Mesodermal cell (in vitro differentiated cells): Measurements from ENCODE around the gene NPHP3.

ENCODE experiments used
- H3K27ac ChIP-seq: 2 replicates; pipeline ENCODE4 v1.7.0; 2013; ENCODE audit warnings: mild to moderate bottlenecking, low read depth, low read length, moderate library complexity; ENCODE audit not compliant: severe bottlenecking
- H3K36me3 ChIP-seq: 2 replicates; pipeline ENCODE4 v1.7.1; 2013; ENCODE audit warnings: mild to moderate bottlenecking, low read length, moderate library complexity; ENCODE audit not compliant: control insufficient read depth, insufficient read depth
- H3K4me1 ChIP-seq: one replicate; pipeline ENCODE4 v1.7.1; 2013; ENCODE audit warnings: mild to moderate bottlenecking, low read length; ENCODE audit not compliant: insufficient read depth, control insufficient read depth, poor library complexity, severe bottlenecking
- H3K4me3 ChIP-seq: 2 replicates; pipeline ENCODE4 v1.7.0; 2013; ENCODE audit warnings: low read length, control low read depth, mild to moderate bottlenecking; ENCODE audit not compliant: insufficient read depth, poor library complexity, severe bottlenecking; ENCODE audit errors: extremely low read depth
- H3K9me3 ChIP-seq: 2 replicates; pipeline ENCODE4 v1.7.1; 2013; ENCODE audit warnings: mild to moderate bottlenecking, low read length, moderate library complexity; ENCODE audit not compliant: control insufficient read depth
- WGBS, 2 experiments: methylation state at CpG; one replicate each; pipeline ENCODE4 v1.1.5; 2013; ENCODE audit warnings: missing lambda C conversion rate in 2 of 2; ENCODE audit not compliant: insufficient coverage in 2 of 2; 5-methylcytosine and 5-hydroxymethylcytosine counted together

NPHP3 gene

GRCh38 chr3:132690040-132690439 lies 32.2 kb downstream of the NPHP3 start:
- Histone ChIP-seq H3K4me1 (no peaks in the 10 kb centered on the region), H3K9me3 (no peaks in the 10 kb centered on the region), H3K36me3 (peaks cover 71% of the 10 kb centered on the region), H3K4me3 (no peak overlapping the region), H3K27ac (no peak overlapping the region)
- 94% methylated on average over 3 of the region's 4 CpGs; no CpG with 5 or more reads in 1 of the 2 experiments for WGBS, 2 experiments

GRCh38 chr3:132682201-132682600 lies 40.0 kb downstream of the NPHP3 start:
- Histone ChIP-seq H3K36me3 (peaks cover 60% of the 10 kb centered on the region), H3K27ac (no peak overlapping the region), H3K4me1 (no peaks in the 10 kb centered on the region), H3K9me3 (no peaks in the 10 kb centered on the region), H3K4me3 (no peak overlapping the region)

- H3K4me3 ChIP-seq: no peak overlapping the region
- no peaks in the 10 kb centered on the region for H3K4me1 ChIP-seq
- peaks cover 63% of the 10 kb centered on the region for H3K36me3 ChIP-seq
- H3K27ac ChIP-seq: no peak overlapping the region
- no peaks in the 10 kb centered on the region for H3K9me3 ChIP-seq
- WGBS, 2 experiments: 100% methylated on average over 1 of the region's 3 CpGs; no CpG with 5 or more reads in 1 of the 2 experiments
Measured at GRCh38 chr3:132681421-132681820, 40.8 kb downstream of the NPHP3 start.

GRCh38 chr3:132679911-132680310 lies 42.3 kb downstream of the NPHP3 start:
- Histone ChIP-seq H3K4me3 (no peak overlapping the region), H3K27ac (no peak overlapping the region), H3K36me3 (peaks cover 58% of the 10 kb centered on the region), H3K4me1 (no peaks in the 10 kb centered on the region), H3K9me3 (no peaks in the 10 kb centered on the region)
- WGBS, 2 experiments: 77 to 95% methylated on average over 3 to 4 of the region's 5 CpGs

GRCh38 chr3:132675408-132675807 lies 46.8 kb downstream of the NPHP3 start:
- H3K27ac ChIP-seq: no peak overlapping the region
- no peaks in the 10 kb centered on the region for H3K9me3 ChIP-seq
- no peaks in the 10 kb centered on the region for H3K4me1 ChIP-seq
- no peak overlapping the region for H3K4me3 ChIP-seq
- peaks cover 41% of the 10 kb centered on the region for H3K36me3 ChIP-seq

GRCh38 chr3:132669256-132669777 lies 52.9 kb downstream of the NPHP3 start:
- H3K4me3 ChIP-seq: no peak overlapping the region
- H3K36me3 ChIP-seq: peaks cover 28% of the 10 kb centered on the region
- no peak overlapping the region for H3K27ac ChIP-seq
- H3K4me1 ChIP-seq: no peaks in the 10 kb centered on the region
- no peaks in the 10 kb centered on the region for H3K9me3 ChIP-seq
- WGBS, 2 experiments: 91% methylated on average over 5 of the region's 5 CpGs

- Histone ChIP-seq H3K4me1 (peaks cover 6% of the 10 kb centered on the region), H3K36me3 (peaks cover 16% of the 10 kb centered on the region)
- whole genome bisulfite sequencing, 2 experiments: no CpG with 5 or more reads among the region's 3 CpGs
Measured at GRCh38 chr3:132665230-132665745, 56.9 kb downstream of the NPHP3 start.

GRCh38 chr3:132662212-132662611 lies 60.0 kb downstream of the NPHP3 start:
- Histone ChIP-seq H3K27ac (no peak overlapping the region), H3K36me3 (peaks cover 6% of the 10 kb centered on the region), H3K4me1 (peaks cover 6% of the 10 kb centered on the region), H3K4me3 (no peak overlapping the region), H3K9me3 (no peaks in the 10 kb centered on the region)

More at GRCh38 chr3:132665230-132665745, 56.9 kb downstream of the NPHP3 start:
- no peak overlapping the region for H3K4me3 ChIP-seq
- no peaks in the 10 kb centered on the region for H3K9me3 ChIP-seq
- no peak overlapping the region for H3K27ac ChIP-seq

- Histone ChIP-seq H3K9me3 (no peaks in the 10 kb centered on the region), H3K27ac (no peak overlapping the region), H3K4me3 (peak overlapping the region; percentile 82), H3K36me3 (no peaks in the 10 kb centered on the region), H3K4me1 (peaks cover 6% of the 10 kb centered on the region)
- 0 to 4% methylated on average over 2 to 4 of the region's 8 CpGs for WGBS, 2 experiments
Measured at GRCh38 chr3:132661101-132661500, 61.1 kb downstream of the NPHP3 start.

GRCh38 chr3:132660811-132661070 lies 61.5 kb downstream of the NPHP3 start:
- peaks cover 6% of the 10 kb centered on the region for H3K4me1 ChIP-seq
- 0% methylated on average over 2 of the region's 5 CpGs for WGBS, 2 experiments
- H3K36me3 ChIP-seq: no peaks in the 10 kb centered on the region
- H3K9me3 ChIP-seq: no peaks in the 10 kb centered on the region
- peak overlapping the region; percentile 86 for H3K27ac ChIP-seq
- H3K4me3 ChIP-seq: peak overlapping the region; percentile 82

GRCh38 chr3:132660052-132660810 lies 62.0 kb downstream of the NPHP3 start, which contains the start of gene UBA5:
Gene UBA5 (plus strand): TSS chr3:132660329. CDS start chr3:132660538, 209 bp downstream.
- Histone ChIP-seq H3K9me3 (no peaks in the 10 kb centered on the region), H3K4me3 (peak within 1 kb of the TSS; percentile 82), H3K36me3 (no peaks in the 10 kb centered on the region), H3K4me1 (peaks cover 6% of the 10 kb centered on the region), H3K27ac (peak within 1 kb of the TSS; percentile 86)
- 0% methylated on average over 51 to 58 of the region's 64 CpGs for WGBS, 2 experiments
